Epithelial cell of proximal tubule (primary cell): ENCODE results near the gene AFG1L. TPM values are rescaled to one million over a fixed set of nuclear protein-coding genes. Genes with fewer than 3 reads are reported as not detected.

Experiments
- DNase-seq: peaks from one replicate; pipeline ENCODE4 v3.0.0-alpha.2; 2011; ENCODE audit warnings: low read depth
- H3K4me3 ChIP-seq: 2 replicates; pipeline ENCODE4 v1.5.1; 2011; ENCODE audit warnings: low read depth, mild to moderate bottlenecking, low read length
- CTCF ChIP-seq: conservative IDR thresholded peaks from 2 replicates; pipeline ENCODE4 v1.5.1; 2012; ENCODE audit warnings: low read depth, mild to moderate bottlenecking, low read length
- total RNA-seq: library from RNA; depleted of rRNA; stranded (reverse); fragments of >200 nt; gene quantifications from 2 replicates; pipeline ENCODE4 v1.2.3, GENCODE V29; 2015

Gene AFG1L
- total RNA-seq, 1 donor from 2014 or later = 1.8 TPM

GRCh38 chr6:108561742-108562502 lies 267.1 kb downstream of the AFG1L start:
- DNase-seq = no peak
- peak overlapping the region; percentile 82 for H3K4me3 ChIP-seq
- no peak for TF ChIP-seq CTCF

- DNase-seq = no peak
- TF ChIP-seq CTCF = peak; percentile 12
- peak overlapping the region; percentile 82 for H3K4me3 ChIP-seq
These were observed 267.7 kb downstream of the AFG1L start for GRCh38 chr6:108562503-108562993.

- peak overlapping the region; percentile 82 for H3K4me3 ChIP-seq
- no peak for DNase-seq
- TF ChIP-seq CTCF = no peak
These were observed 268.4 kb downstream of the AFG1L start for GRCh38 chr6:108563292-108563691.

GRCh38 chr6:108564178-108564577 lies 269.3 kb downstream of the AFG1L start:
- H3K4me3 ChIP-seq = peak overlapping the region; percentile 82
- DNase-seq = peak; percentile 70
- no peak for TF ChIP-seq CTCF

- H3K4me3 ChIP-seq = peak overlapping the region; percentile 5
- no peak for TF ChIP-seq CTCF
- no peak for DNase-seq
These were observed 270.4 kb downstream of the AFG1L start for GRCh38 chr6:108565091-108565766.

GRCh38 chr6:108565893-108566292 lies 271.0 kb downstream of the AFG1L start:
- TF ChIP-seq CTCF = peak; percentile 31
- DNase-seq = no peak
- H3K4me3 ChIP-seq = no peak overlapping the region
